Adrenal gland (tissue), 19 donors: ENCODE data around the gene GPR137C. TPM values are rescaled to one million over a fixed set of nuclear protein-coding genes. Genes with fewer than 3 reads are reported as not detected.

Source experiments
- DNase-seq, 7 donors: peaks; one replicate each; pipeline ENCODE4 v3.0.0-alpha.2; 2019 to 2020
- H3K27ac ChIP-seq, 5 donors: fragments of 200-600 bp; sonication (generic) in 4 of 5; 1 replicate in 3 of 5; 2 replicates in 2 of 5; pipeline versions ENCODE4 v1.5.1 to v1.8.0; 2016 to 2020; ENCODE audit warnings: mild to moderate bottlenecking in 1 of 5
- H3K27me3 ChIP-seq: fragments of 200-600 bp; 2 replicates; pipeline ENCODE4 v1.8.0; 2021
- H3K36me3 ChIP-seq, 2 donors: fragments of 200-600 bp; replicated peaks in 1 of 2; 1 replicate in 1 of 2; 2 replicates in 1 of 2; pipeline versions ENCODE4 v1.5.1 to v1.8.0; 2018 to 2022
- H3K4me1 ChIP-seq, 2 donors: fragments of 200-600 bp; replicated peaks in 1 of 2; 1 replicate in 1 of 2; 2 replicates in 1 of 2; pipeline versions ENCODE4 v1.5.1 to v1.8.0; 2018 to 2021
- H3K4me3 ChIP-seq, 4 donors: fragments of 200-600 bp; sonication (generic) in 3 of 4; one replicate each; pipeline ENCODE4 v1.5.1; 2016 to 2018
- H3K9me3 ChIP-seq, 3 donors: fragments of 200-600 bp; sonication (generic) in 1 of 3; replicated peaks in 1 of 3; 1 replicate in 2 of 3; 2 replicates in 1 of 3; pipeline versions ENCODE4 v1.5.1 to v1.8.0; 2016 to 2021
- CTCF ChIP-seq, 6 experiments: fragments of 450-650 bp in 4 of 6; fragments of 200-600 bp in 2 of 6; sonication (generic) in 1 of 6; IDR thresholded peaks; 1 replicate in 5 of 6; 2 replicates in 1 of 6; pipeline versions ENCODE4 v1.5.1 to v1.8.0; 2016 to 2021; ENCODE audit warnings: antibody characterized with exemption in 6 of 6, mild to moderate bottlenecking in 2 of 6, moderate library complexity in 1 of 6
- POLR2A ChIP-seq, 2 donors: fragments of 450-650 bp; IDR thresholded peaks; one replicate each; pipeline ENCODE4 v1.6.1; 2017; ENCODE audit warnings: antibody characterized with exemption in 2 of 2, mild to moderate bottlenecking in 2 of 2, moderate library complexity in 1 of 2
- WGBS, 4 donors: extraction: QIAGEN DNeasy Blood & Tissue Kit in 2 of 4; methylation state at CpG; one replicate each; pipeline versions ENCODE4 v1.1.5 to v1.1.7; 2013 to 2017; 5-methylcytosine and 5-hydroxymethylcytosine counted together
- intact Hi-C, 2 donors: fragments of 100-400 bp; cut with DNase I; formaldehyde crosslinking; loops; one replicate each; pipeline versions ENCODE4 v1.14.1 to v1.15.0; 2022 to 2023
- long read RNA-seq, 10 donors: library from polyadenylated mRNA in 3 of 10; unstranded in 2 of 10; stranded (forward) in 1 of 10; transcript quantifications; one replicate each; pipeline ENCODE4 v2.0.0 and lab custom pipeline, GENCODE V29; 2021 to 2026
- polyA plus RNA-seq, 3 donors: library from polyadenylated mRNA; stranded (reverse); fragments of 200-250 nt in 2 of 3; fragments of 350-450 nt in 1 of 3; fragmentation: Illumina TruSeq in 1 of 3; extraction: RNeasy Lipid Tissue Mini Kit (QIAGEN cat#74804) in 1 of 3; gene quantifications; one replicate each; pipeline ENCODE4 v1.2.3, GENCODE V29; 2013 to 2014
- total RNA-seq, 9 donors: library from RNA; depleted of rRNA in 4 of 9; stranded (reverse); fragments of >200 nt in 4 of 9; fragments of 120-200 nt in 1 of 9; fragmentation: NEBNext Ultra II Directional in 1 of 9; extraction: Animal tissue kit (Norgen Biotek cat#: 25700) in 1 of 9; gene quantifications; one replicate each; pipeline versions ENCODE4 v1.1.0 to v1.2.4, GENCODE V29; 2013 to 2023
- donor health status: healthy with polysubstance abuse.
- donor health status: Bipolar disorder and iron deficiency.
- donor health status: DM: yes; HTN: yes; CAD: no.
- donor health status: DM: no; HTN: no; CAD: no.
- donor health status: DM: no; HTN: no; CAD: no.
- donor health status: DM: yes; HTN: yes; CAD: no.

The GPR137C gene
- total RNA-seq: 1 to 10 TPM in 2 of 9 donors, under 1 TPM in 7; 0.09 to 2.8 (median 0.52) TPM
- polyA plus RNA-seq: 1 to 10 TPM in 1 of 3 donors, under 1 TPM in 2; 0.74 to 1.4 (median 0.81) TPM
- long read RNA-seq, donor 1: 0 reads
- long read RNA-seq, donor 2: 0 reads
- long read RNA-seq, donor 3: 0 reads
- long read RNA-seq, donor 4: 0 reads
- long read RNA-seq, donor 5: 0 reads
- long read RNA-seq, donor 6: 0 reads
- long read RNA-seq, donor 7: 0 reads
- long read RNA-seq, donor 8: 0 reads
- long read RNA-seq, donor 9: 0 reads
- long read RNA-seq, donor 10: 0 reads

- H3K9me3 ChIP-seq: no peaks in the 10 kb centered on the region
- TF ChIP-seq POLR2A (IDR thresholded peaks at IDR 0.05): peak; percentile 78 to 98
- TF ChIP-seq CTCF (IDR thresholded peaks at IDR 0.05): no peak
- intact Hi-C loops: loop anchor here in 1 of 2 donors (10.0 kb wide), 1 partner anchor 162 kb away; no protein-coding TSS in a partner anchor
- peak within 1 kb of the TSS; percentile 29 to 88 (median 60) for H3K4me3 ChIP-seq
- H3K4me1 ChIP-seq: peaks cover 5 to 25% of the 10 kb centered on the region in 2 donors
- DNase-seq: peak; percentile 100
- no peaks in the 10 kb centered on the region for H3K36me3 ChIP-seq
- WGBS, 4 donors: 0% methylated on average over 4 to 81 of the region's 81 CpGs
- H3K27me3 ChIP-seq: no peaks in the 10 kb centered on the region
- H3K27ac ChIP-seq: peak within 1 kb of the TSS; percentile 64 to 95 (median 91)
Observed at GRCh38 chr14:52552063-52552988, at the start of gene GPR137C, which contains the start of gene TXNDC16. Gene GPR137C, plus strand, starts transcription at chr14:52552836. Its CDS starts 312 bp downstream, at chr14:52553148. Gene TXNDC16, minus strand, starts transcription at chr14:52552505. Its CDS starts 8,948 bp downstream, at chr14:52543557.

GRCh38 chr14:52513249-52513648 lies 39.4 kb upstream of the GPR137C start:
- intact Hi-C loops: no loop called here
- TF ChIP-seq CTCF (IDR thresholded peaks at IDR 0.05): no peak
- TF ChIP-seq POLR2A (IDR thresholded peaks at IDR 0.05): no peak
- Histone ChIP-seq H3K36me3 (no peaks in the 10 kb centered on the region), H3K27ac (no peak overlapping the region), H3K4me3 (no peak overlapping the region), H3K9me3 (no peaks in the 10 kb centered on the region), H3K4me1 (no peaks in the 10 kb centered on the region), H3K27me3 (no peaks in the 10 kb centered on the region)
- 84 to 94% (median 92%) methylated on average over 1 of the region's 1 CpG for WGBS, 4 donors
- no peak for DNase-seq

GRCh38 chr14:52514046-52514811 lies 38.4 kb upstream of the GPR137C start:
- 92 to 99% (median 98%) methylated on average over 4 of the region's 4 CpGs for WGBS, 4 donors
- H3K4me3 ChIP-seq: no peak overlapping the region
- TF ChIP-seq POLR2A (IDR thresholded peaks at IDR 0.05) (no peak), CTCF (IDR thresholded peaks at IDR 0.05) (no peak)
- H3K4me1 ChIP-seq: no peaks in the 10 kb centered on the region
- H3K36me3 ChIP-seq: no peaks in the 10 kb centered on the region
- no peaks in the 10 kb centered on the region for H3K27me3 ChIP-seq
- no peak overlapping the region for H3K27ac ChIP-seq
- DNase-seq: no peak
- no peaks in the 10 kb centered on the region for H3K9me3 ChIP-seq
- intact Hi-C loops: no loop called here
